ENCODE data around the gene IKZF2.

The IKZF2 gene

GRCh38 chr2:213152065-213152794 is 818 bp upstream of the IKZF2 start:
- no peak for DNase-seq

DNA sequence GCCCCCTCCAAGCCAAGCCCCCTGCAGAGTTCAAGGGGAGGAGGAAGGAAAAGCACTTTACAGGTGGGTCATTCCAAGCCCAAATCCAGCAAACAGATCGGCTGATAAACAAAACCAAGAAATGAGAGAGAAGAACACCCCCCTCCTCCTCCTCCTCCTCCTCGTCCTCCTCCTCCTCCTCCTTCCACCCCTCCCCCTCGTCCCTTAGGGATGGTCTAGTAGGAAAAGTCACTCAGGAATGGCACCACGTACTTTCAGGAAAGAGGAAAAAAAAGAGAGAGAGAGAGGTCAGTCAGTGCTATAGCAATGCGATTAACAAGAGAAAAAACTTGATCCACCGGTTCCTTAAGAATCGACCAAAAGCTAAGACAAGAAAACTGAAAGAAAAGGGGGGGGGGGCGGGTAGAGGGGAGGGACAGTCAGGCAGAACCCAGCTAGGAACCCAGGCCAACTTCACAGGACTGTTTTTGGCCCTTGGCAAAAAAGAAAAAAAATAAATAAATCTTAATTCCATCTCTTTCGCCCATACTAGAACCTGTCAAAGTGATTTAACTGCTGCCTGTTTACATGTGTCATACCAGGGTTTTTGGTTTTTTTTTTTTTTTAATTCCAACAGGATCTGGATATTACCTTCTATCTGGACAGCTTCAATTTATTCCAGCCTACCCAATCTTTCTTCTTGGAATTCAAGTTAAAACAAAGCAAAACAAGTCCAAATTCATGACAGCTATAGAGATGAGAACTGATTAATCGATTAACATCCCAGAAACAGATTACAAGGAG is 906 bp downstream of the IKZF2 start:
- no peak for DNase-seq

- no peak for DNase-seq
These were observed 1.5 kb downstream of the IKZF2 start for GRCh38 chr2:213149949-213150314.

DNA sequence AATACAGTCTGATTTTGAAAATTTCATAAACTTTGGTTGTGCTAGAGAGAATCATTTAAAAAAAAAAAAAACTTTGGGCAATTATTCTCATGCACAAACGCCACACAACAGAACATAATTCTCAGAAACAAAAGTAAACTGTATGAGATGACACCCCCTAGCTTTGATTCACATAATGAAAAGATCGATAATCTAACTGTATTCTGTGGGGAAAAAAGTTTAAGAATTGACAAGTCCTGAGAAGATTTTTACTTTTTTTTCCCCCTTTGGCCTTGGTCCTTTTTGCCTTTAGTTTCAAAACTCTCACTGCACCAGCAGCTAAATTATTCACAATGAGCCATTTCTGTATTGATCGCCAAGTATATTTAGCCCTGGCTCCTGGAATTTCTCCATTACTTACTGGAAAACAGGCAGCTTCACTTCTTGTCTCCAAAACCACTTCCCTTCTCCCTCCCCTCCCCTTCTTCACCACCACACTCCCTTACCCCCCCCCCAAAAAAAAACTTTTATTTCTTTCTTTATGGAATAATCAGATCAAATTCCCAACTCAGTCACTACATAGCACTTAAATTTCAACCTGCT is 2.0 kb downstream of the IKZF2 start:
- no peak for DNase-seq

DNA sequence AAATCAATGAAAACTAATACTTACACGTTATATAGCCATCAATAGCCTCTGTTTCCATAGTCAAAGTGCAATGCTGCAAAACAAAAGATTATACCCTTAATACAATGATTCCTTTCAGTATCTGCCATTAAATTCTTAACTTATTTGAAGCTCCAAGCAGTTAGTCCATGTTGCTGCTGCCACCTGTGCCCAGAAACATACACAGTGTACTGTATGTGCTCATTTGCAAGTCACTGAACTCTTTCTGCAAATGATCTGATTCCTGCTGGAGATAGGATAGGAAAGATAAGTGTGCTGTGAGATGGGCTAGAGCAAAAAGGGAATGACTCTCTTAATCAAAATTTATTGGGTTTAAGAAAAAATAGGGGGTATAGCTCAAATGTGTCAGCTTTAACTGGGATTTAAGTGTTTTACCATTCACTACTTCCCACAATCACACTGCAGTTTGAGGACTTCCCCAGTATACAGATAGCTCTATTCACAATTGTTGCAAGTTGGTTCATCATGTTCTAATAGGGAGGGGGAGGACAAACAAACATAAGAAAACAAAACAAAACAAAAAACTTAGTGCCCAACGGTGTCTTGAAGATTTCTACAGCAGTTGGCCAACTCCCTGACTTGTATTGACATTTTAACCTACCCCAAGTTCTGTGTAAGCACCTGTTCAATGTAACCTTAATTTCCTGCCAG is 2.7 kb downstream of the IKZF2 start:
- no peak for DNase-seq

DNA sequence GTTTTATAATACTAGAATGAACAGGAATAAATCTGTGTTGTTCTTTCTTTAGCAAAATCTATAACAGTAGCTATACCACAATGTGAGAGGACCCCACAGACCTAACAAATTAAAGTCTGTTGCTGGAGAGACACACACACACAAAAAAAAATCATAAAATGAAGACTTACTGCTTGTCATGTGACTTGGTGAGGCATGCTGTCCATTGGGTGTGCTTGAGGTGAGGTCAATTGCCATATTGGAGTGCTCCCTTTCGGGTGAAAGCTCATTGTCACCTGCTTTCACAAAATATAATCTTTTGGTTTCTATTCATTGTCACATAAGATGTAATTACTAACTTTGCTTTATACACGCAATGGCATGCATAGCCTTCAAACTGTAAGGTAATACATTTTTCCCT is 3.9 kb downstream of the IKZF2 start:
- DNase-seq = no peak

DNA sequence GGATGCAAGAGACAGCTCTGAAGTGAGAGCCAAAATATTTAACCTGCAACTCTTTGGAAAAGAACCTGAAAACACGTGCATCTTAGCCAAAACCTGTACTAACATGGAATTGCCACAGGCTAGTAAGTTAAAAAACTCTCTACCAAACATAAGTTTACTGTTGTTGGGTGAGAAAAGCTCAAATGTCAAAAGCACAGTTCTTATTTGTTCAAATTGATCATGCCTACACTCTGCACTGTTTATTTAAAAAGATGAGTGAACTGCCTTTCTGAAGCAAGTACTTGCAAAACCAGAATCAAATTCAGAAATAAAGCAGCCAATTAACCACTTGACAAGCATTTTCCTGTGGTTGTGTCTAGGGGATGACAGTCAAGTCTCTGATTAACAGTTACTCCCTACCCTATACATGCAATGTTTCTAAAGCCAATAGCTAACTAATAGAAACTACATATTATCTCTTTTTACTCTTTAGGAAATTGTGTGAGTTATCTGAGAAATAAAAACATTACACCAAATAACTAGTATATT is 5.6 kb downstream of the IKZF2 start:
- no peak for DNase-seq

- no peak for DNase-seq
These were observed 14.3 kb downstream of the IKZF2 start for GRCh38 chr2:213137064-213137463.

GRCh38 chr2:213129311-213129710 is 22.1 kb downstream of the IKZF2 start:
- DNase-seq = no peak

DNA sequence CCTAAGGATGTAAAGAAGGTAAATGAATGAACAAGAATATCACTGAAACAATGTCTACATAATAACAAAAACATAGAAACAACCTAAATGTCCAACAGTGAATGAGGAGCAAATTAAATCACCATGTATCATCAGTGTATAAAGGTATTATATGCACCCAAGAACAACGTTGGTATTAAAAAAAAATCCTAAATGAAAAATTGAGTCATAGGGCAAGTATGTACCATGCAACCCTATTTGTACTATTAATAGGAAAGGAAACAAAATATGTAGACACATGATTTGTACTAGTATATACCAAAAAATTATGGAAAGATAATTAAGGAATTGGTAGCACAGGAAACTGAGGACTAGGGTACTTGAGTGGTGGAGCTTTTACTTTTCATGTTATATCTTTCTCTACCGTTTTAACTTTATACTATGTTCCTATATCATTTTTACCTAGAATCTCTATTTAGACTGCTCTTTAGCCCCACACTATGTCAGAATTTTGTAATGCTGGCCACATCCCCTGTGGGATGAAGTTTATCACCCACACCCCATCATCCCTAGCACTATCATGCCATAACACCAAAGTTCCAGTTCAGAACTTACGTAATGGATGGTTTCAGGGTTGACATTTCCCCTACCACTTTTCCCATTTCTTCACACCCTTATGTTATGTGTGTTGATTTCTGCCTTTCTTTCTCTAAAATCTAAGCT is 25.6 kb downstream of the IKZF2 start:
- no peak for DNase-seq

DNA sequence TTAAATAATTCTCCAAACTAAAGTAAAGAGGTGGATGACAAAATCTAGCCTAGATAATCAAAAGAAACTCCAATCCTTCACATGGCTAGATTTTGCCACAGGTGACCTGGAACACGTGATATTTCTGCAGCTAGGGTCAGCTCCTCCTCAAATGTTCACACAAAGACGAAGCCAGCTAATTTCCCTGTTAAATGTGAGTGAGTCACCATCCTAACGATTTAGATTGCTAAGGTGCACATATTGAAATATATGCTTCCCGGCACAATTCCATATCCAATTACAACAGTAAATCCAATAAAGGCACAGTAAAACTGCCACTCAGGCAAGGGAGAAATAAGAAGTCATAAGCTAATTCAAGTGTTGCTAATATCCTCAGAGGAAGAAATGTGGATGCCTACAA is 28.7 kb downstream of the IKZF2 start:
- DNase-seq = no peak

DNA sequence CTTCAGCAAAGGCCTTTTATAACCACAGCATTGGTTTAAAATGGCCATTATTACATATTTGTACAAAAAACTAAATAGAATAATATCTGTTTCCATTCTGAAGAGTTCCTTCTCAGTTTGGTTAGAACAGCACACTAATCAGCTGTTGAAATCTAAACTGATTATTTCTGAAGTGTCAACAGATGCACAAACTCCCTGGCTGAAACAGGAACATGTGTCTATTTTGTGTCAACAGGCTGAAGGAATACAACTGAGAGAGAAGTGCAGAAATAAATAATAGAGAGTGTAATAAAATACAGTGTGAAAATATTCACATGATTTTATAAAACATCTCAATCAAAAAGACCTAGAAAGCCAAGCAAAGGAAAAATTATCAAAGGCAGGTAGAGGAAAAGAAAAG is 29.7 kb downstream of the IKZF2 start:
- DNase-seq = no peak

DNA sequence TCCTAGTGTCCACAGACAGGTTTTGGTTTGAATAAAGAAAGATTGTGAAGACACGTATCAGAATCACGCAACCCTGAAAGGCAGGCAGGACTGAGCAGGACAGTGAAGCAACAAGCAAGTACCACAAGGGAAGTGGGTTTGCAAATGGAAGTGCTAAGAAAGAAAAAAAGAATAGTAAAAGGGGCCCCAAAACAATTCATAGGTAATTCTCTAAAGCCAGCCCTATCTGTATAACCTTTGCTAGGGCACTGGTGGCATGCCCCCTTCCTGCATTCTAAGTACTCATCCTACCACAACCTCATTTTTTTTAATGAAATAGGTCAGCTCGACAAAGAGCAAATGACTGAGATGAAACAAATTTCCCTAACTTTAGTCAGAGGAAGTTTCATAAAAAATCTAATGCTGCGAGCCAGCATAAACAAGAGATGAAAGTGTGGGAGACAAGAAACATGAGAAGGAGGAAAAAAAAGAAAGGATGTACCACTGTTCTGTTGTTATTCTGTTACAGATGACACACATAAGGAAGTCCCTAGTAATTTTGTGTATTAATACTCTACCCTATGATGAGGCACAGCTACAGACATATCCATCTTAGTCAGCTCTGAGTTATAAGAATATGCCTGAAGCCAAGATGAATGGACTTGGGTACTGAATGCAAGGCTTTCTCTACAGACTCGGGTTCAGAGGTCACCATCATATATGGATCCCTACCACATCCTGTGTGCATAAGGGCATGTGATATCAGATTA is 32.2 kb downstream of the IKZF2 start:
- DNase-seq = no peak

- DNase-seq = no peak
These were observed 43.1 kb downstream of the IKZF2 start for GRCh38 chr2:213108308-213108707.

DNA sequence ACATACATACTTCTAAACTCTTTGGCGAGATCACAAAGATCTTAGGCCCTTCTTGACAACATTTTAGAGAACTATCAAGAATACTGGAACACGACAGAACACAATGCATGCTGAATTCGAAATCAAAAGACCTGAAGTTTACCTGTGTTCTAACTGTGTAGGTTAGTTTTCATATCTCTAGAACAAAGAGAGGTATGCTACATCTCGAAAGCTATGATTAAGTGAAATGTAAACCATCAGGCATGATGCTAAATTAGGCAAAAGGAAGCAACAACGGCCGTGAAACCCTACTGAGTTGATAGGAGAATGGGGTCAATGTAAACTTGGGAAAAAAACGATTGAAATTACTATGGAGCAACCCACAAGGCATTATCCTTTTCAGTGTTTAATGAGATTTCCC is 43.7 kb downstream of the IKZF2 start:
- no peak for DNase-seq

GRCh38 chr2:213105212-213105611 is 46.2 kb downstream of the IKZF2 start:
- no peak for DNase-seq

GRCh38 chr2:213104903-213105202 is 46.6 kb downstream of the IKZF2 start:
- DNase-seq = no peak

DNA sequence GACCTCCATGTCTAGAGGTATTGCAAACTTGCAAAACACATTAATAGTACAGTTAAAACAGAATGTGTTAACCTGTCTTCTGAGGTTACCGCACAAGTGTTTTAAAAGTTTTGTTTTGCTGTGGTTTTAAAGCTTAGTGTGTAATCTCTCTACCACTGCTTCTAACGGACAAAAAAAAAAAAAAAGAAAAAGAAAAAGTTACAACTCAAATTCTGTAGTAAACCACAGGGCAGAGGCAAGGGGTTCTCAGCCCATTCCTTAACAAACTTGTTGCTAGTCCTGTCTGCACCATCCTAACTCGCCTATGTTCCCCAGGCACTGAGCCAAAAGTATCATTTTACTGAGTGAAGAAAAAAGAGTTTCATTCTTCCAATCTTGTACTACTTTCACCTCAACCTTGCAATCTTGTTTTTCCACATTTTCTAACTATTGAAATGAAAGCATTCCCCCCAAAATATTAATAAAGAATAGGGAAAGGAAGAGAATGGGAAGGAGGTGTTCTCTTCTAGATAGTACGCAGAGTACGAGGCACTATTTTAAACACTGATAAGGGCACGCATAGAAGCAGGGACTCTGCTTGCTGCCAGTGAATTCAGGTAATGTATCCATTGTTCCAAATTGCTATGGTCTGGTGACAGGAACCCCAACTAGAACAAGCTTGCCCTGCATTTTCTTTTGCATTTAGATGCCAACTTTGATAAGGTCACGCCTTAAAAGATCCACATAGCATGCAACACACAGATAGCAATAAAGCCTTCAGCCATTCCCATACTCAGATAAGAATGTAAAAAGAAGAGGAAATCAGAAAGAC is 47.1 kb downstream of the IKZF2 start:
- DNase-seq = no peak

DNA sequence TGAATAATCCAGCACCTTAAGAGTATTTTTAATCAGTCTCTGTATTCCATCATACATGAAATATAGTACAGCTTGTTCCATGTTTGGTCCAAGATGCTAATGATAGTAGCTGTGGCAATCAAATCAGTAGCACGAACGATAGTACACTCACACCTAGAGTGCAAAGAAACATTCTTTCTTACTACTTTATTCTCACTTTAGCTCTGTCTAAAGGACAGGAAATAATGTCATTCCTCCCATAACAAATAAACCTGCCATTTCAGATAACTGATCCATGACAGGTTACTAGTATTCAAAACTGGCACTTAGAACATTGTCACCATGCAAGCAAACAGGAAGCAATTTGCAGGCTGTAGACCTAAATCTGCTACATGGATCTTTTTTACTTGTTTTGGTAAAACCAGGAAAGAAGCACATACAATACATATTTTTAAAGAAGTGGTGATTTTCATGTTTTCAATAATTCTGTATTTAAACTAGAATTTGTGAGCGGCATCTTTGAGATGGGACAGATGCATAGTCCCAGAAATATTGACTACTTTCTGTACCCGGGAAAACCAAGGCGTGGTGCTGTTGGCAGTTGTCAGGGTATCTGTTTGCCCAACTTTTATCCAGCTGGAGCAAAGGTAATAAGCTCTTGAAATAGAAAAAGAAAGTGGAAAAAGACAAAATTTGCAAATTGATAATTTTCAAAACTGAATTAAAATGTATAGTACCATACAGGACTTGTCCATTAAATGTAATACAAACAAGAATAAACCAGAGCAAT is 49.5 kb downstream of the IKZF2 start:
- no peak for DNase-seq

DNA sequence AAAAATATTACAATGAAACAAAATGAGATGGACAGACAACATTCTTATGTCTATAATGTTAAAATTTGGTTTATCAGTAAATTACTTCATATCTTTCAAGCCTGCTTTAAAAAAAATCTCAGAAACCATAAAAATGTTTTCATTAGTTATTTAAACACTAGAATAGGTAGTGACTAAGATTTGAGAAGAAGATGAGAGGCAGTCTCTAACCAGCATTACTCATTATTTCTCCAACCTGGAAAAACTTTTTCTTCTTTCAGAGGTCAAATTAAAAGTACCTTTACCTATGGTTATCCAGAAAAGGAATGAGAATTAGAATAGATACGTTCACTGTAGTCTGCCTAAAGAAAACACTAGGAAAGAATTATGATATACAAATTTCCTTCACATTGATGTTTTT is 50.3 kb downstream of the IKZF2 start:
- no peak for DNase-seq

DNA sequence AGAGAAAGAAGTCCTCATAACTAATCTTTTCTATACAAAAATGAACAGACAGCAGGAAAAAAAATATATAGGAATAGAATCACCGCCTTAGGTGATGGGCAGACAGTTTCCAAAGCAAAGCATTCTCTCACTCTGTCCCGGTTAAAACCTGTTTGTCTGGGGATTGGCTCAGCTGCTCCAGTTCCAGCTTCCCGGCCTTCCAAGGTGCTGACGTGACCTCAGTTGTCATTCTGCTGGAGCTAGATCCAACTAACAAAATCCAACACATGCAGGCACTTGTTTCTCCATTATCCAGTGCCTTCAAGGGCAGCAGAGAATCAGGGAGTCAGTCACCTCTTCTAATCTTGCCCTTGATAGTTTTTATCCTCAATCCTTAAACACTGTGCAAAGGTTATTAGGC is 52.8 kb downstream of the IKZF2 start:
- no peak for DNase-seq
